Diencephalon (tissue), 1 donor: ENCODE measurements around the gene PTK6. TPM values are rescaled to one million over a fixed set of nuclear protein-coding genes. Genes with fewer than 3 reads are reported as not detected.

ENCODE experiments used
- total RNA-seq: library from RNA; depleted of rRNA; stranded (reverse); fragments of >200 nt; gene quantifications from one replicate; pipeline ENCODE4 v1.2.3, GENCODE V29; 2014

Gene PTK6
- not detected for total RNA-seq

GRCh38 chr20:63536997-63537524 lies at the start of gene PTK6:
Gene PTK6, minus strand, starts transcription at chr20:63537376. Its CDS starts 62 bp downstream, at chr20:63537314.

GRCh38 chr20:63574156-63574828 lies 37.1 kb upstream of the PTK6 start, which contains the start of gene HELZ2:
Gene HELZ2, minus strand, starts transcription at chr20:63574239. Its CDS starts 1,854 bp downstream, at chr20:63572385.

GRCh38 chr20:63553933-63554290 lies 16.7 kb upstream of the PTK6 start, which contains the start of gene FNDC11:
Gene FNDC11, plus strand, starts transcription at chr20:63554159. Its CDS starts 1,505 bp downstream, at chr20:63555664.

GRCh38 chr20:63547725-63548480 lies 10.7 kb upstream of the PTK6 start, which contains the start of gene SRMS:
Gene SRMS, minus strand, starts transcription at chr20:63547749. Its CDS starts 286 bp downstream, at chr20:63547463.

GRCh38 chr20:63520504-63520933 lies 16.7 kb downstream of the PTK6 start, which contains the start of gene PPDPF:
Gene PPDPF, plus strand, starts transcription at chr20:63520765. Its CDS starts 544 bp downstream, at chr20:63521309.

GRCh38 chr20:63498960-63499337 lies 38.2 kb downstream of the PTK6 start, which contains the start of gene EEF1A2:
Gene EEF1A2, minus strand, starts transcription at chr20:63499083. Its CDS starts 1,320 bp downstream, at chr20:63497763.

Other genes starting within 250 kb of the PTK6 start
- 3.7 TPM for gene COL20A1, start 244.2 kb downstream of the PTK6 start, total RNA-seq
- gene CHRNA4, start 176.0 kb downstream of the PTK6 start, total RNA-seq: 26.5 TPM
- 188 TPM for gene KCNQ2, start 64.7 kb downstream of the PTK6 start, total RNA-seq
- gene EEF1A2, start 38.3 kb downstream of the PTK6 start, total RNA-seq: 313 TPM
- 66.2 TPM for gene PPDPF, start 16.6 kb downstream of the PTK6 start, total RNA-seq
- gene SRMS, start 10.4 kb upstream of the PTK6 start, total RNA-seq: not detected
- gene FNDC11, start 16.8 kb upstream of the PTK6 start, total RNA-seq: 3.5 TPM
- gene HELZ2, start 36.9 kb upstream of the PTK6 start, total RNA-seq: 5.3 TPM
- 7.8 TPM for gene GMEB2, start 89.7 kb upstream of the PTK6 start, total RNA-seq
- gene STMN3, start 116.0 kb upstream of the PTK6 start, total RNA-seq: 191 TPM
- gene RTEL1, start 120.9 kb upstream of the PTK6 start, total RNA-seq: 8.8 TPM
- 1.6 TPM for gene TNFRSF6B, start 159.3 kb upstream of the PTK6 start, total RNA-seq
- gene ARFRP1, start 170.6 kb upstream of the PTK6 start, total RNA-seq: 26.3 TPM
- gene ZGPAT, start 170.7 kb upstream of the PTK6 start, total RNA-seq: 12.0 TPM
- gene LIME1, start 199.3 kb upstream of the PTK6 start, total RNA-seq: 3.5 TPM
- 4.6 TPM for gene SLC2A4RG, start 202.4 kb upstream of the PTK6 start, total RNA-seq